Measurements from ENCODE around the gene CINP. TPM values are rescaled to one million over a fixed set of nuclear protein-coding genes. Genes with fewer than 3 reads are reported as not detected.
"Not testable (repeated sequence)": the region's sequence is repeated elsewhere in the genome, so short reads cannot be mapped to it uniquely, and the experiment has no call there.

CINP gene
- total and polyA plus RNA-seq, 9 donors, result 26.2 to 35.0 (median 30.9) TPM

- Histone ChIP-seq H3K9me3 (replicated peaks; ENCODE audit: control insufficient read depth, low read depth, low read length) (no peaks in the 10 kb centered on the region), H3K27me3 (ENCODE audit: control insufficient read depth, insufficient read depth, low read length) (no peaks in the 10 kb centered on the region), H3K4me1 (ENCODE audit: control insufficient read depth, insufficient read depth, low read length) (no peaks in the 10 kb centered on the region), H3K4me3 (ENCODE audit: low read length) (no peak overlapping the region), H3K27ac (ENCODE audit: low read length) (no peak overlapping the region), H3K36me3 (ENCODE audit: control insufficient read depth, insufficient read depth, low read length) (peaks cover 80% of the 10 kb centered on the region)
- no peak for DNase-seq
- WGBS (ENCODE audit: insufficient coverage), result 77% methylated on average over 4 of the region's 5 CpGs
Observed at GRCh38 chr14:102344485-102344884, 18.2 kb downstream of the CINP start.

GRCh38 chr14:102344084-102344483 is 18.6 kb downstream of the CINP start:
- Histone ChIP-seq H3K4me1 (ENCODE audit: control insufficient read depth, insufficient read depth, low read length) (no peaks in the 10 kb centered on the region), H3K27me3 (ENCODE audit: control insufficient read depth, insufficient read depth, low read length) (no peaks in the 10 kb centered on the region), H3K4me3 (ENCODE audit: low read length) (no peak overlapping the region), H3K36me3 (ENCODE audit: control insufficient read depth, insufficient read depth, low read length) (peaks cover 78% of the 10 kb centered on the region), H3K9me3 (replicated peaks; ENCODE audit: control insufficient read depth, low read depth, low read length) (no peaks in the 10 kb centered on the region), H3K27ac (ENCODE audit: low read length) (no peak overlapping the region)
- no peak for DNase-seq
- 93% methylated on average over 3 of the region's 7 CpGs for WGBS (ENCODE audit: insufficient coverage)

GRCh38 chr14:102342238-102342637 is 20.5 kb downstream of the CINP start:
- 86% methylated on average over 4 of the region's 5 CpGs for WGBS (ENCODE audit: insufficient coverage)
- no peak for DNase-seq
- H3K4me3 ChIP-seq (ENCODE audit: low read length), result no peak overlapping the region
- H3K27me3 ChIP-seq (ENCODE audit: control insufficient read depth, insufficient read depth, low read length), result no peaks in the 10 kb centered on the region
- no peaks in the 10 kb centered on the region for H3K9me3 ChIP-seq (replicated peaks; ENCODE audit: control insufficient read depth, low read depth, low read length)
- no peaks in the 10 kb centered on the region for H3K4me1 ChIP-seq (ENCODE audit: control insufficient read depth, insufficient read depth, low read length)
- H3K27ac ChIP-seq (ENCODE audit: low read length), result no peak overlapping the region
- H3K36me3 ChIP-seq (ENCODE audit: control insufficient read depth, insufficient read depth, low read length), result peaks cover 70% of the 10 kb centered on the region

GRCh38 chr14:102341566-102341965 is 21.1 kb downstream of the CINP start:
- peaks cover 64% of the 10 kb centered on the region for H3K36me3 ChIP-seq (ENCODE audit: control insufficient read depth, insufficient read depth, low read length)
- WGBS (ENCODE audit: insufficient coverage), result 89% methylated on average over 6 of the region's 8 CpGs

GRCh38 chr14:102338724-102339123 is 24.0 kb downstream of the CINP start:
- H3K4me1 ChIP-seq (ENCODE audit: control insufficient read depth, insufficient read depth, low read length), result no peaks in the 10 kb centered on the region
- H3K36me3 ChIP-seq (ENCODE audit: control insufficient read depth, insufficient read depth, low read length), result peaks cover 48% of the 10 kb centered on the region
- no peak overlapping the region for H3K4me3 ChIP-seq (ENCODE audit: low read length)
- no peaks in the 10 kb centered on the region for H3K27me3 ChIP-seq (ENCODE audit: control insufficient read depth, insufficient read depth, low read length)
- DNase-seq, result no peak
- no peak overlapping the region for H3K27ac ChIP-seq (ENCODE audit: low read length)
- H3K9me3 ChIP-seq (replicated peaks; ENCODE audit: control insufficient read depth, low read depth, low read length), result no peaks in the 10 kb centered on the region
- WGBS (ENCODE audit: insufficient coverage), result 86% methylated on average over 4 of the region's 9 CpGs

More at GRCh38 chr14:102341566-102341965, 21.1 kb downstream of the CINP start:
- no peaks in the 10 kb centered on the region for H3K4me1 ChIP-seq (ENCODE audit: control insufficient read depth, insufficient read depth, low read length)
- H3K4me3 ChIP-seq (ENCODE audit: low read length), result no peak overlapping the region
- H3K27ac ChIP-seq (ENCODE audit: low read length), result no peak overlapping the region
- H3K27me3 ChIP-seq (ENCODE audit: control insufficient read depth, insufficient read depth, low read length), result no peaks in the 10 kb centered on the region
- DNase-seq, result no peak
- no peaks in the 10 kb centered on the region for H3K9me3 ChIP-seq (replicated peaks; ENCODE audit: control insufficient read depth, low read depth, low read length)

- H3K4me3 ChIP-seq (ENCODE audit: low read length), result no peak overlapping the region
- no peaks in the 10 kb centered on the region for H3K9me3 ChIP-seq (replicated peaks; ENCODE audit: control insufficient read depth, low read depth, low read length)
- peaks cover 31% of the 10 kb centered on the region for H3K36me3 ChIP-seq (ENCODE audit: control insufficient read depth, insufficient read depth, low read length)
- H3K27me3 ChIP-seq (ENCODE audit: control insufficient read depth, insufficient read depth, low read length), result no peaks in the 10 kb centered on the region
- DNase-seq, result no peak
- H3K4me1 ChIP-seq (ENCODE audit: control insufficient read depth, insufficient read depth, low read length), result no peaks in the 10 kb centered on the region
- 91% methylated on average over 7 of the region's 7 CpGs for WGBS (ENCODE audit: insufficient coverage)
- H3K27ac ChIP-seq (ENCODE audit: low read length), result no peak overlapping the region
Observed at GRCh38 chr14:102335163-102335562, 27.5 kb downstream of the CINP start.

- H3K27me3 ChIP-seq (ENCODE audit: control insufficient read depth, insufficient read depth, low read length), result no peaks in the 10 kb centered on the region
- no peak for DNase-seq
- H3K36me3 ChIP-seq (ENCODE audit: control insufficient read depth, insufficient read depth, low read length), result peaks cover 25% of the 10 kb centered on the region
- WGBS (ENCODE audit: insufficient coverage), result 86% methylated on average over 10 of the region's 13 CpGs
- no peaks in the 10 kb centered on the region for H3K9me3 ChIP-seq (replicated peaks; ENCODE audit: control insufficient read depth, low read depth, low read length)
- no peak overlapping the region for H3K27ac ChIP-seq (ENCODE audit: low read length)
- no peak overlapping the region for H3K4me3 ChIP-seq (ENCODE audit: low read length)
- H3K4me1 ChIP-seq (ENCODE audit: control insufficient read depth, insufficient read depth, low read length), result no peaks in the 10 kb centered on the region
Observed at GRCh38 chr14:102333795-102334705, 28.6 kb downstream of the CINP start.

- Histone ChIP-seq H3K4me1 (ENCODE audit: control insufficient read depth, insufficient read depth, low read length) (no peaks in the 10 kb centered on the region), H3K27me3 (ENCODE audit: control insufficient read depth, insufficient read depth, low read length) (no peaks in the 10 kb centered on the region), H3K4me3 (ENCODE audit: low read length) (no peak overlapping the region), H3K9me3 (replicated peaks; ENCODE audit: control insufficient read depth, low read depth, low read length) (no peaks in the 10 kb centered on the region), H3K36me3 (ENCODE audit: control insufficient read depth, insufficient read depth, low read length) (peaks cover 20% of the 10 kb centered on the region), H3K27ac (ENCODE audit: low read length) (no peak overlapping the region)
- DNase-seq, result no peak
- WGBS (ENCODE audit: insufficient coverage), result 58% methylated on average over 6 of the region's 7 CpGs
Observed at GRCh38 chr14:102333390-102333789, 29.3 kb downstream of the CINP start.

GRCh38 chr14:102330806-102331205 is 31.9 kb downstream of the CINP start:
- no peak for DNase-seq
- no peak overlapping the region for H3K4me3 ChIP-seq (ENCODE audit: low read length)
- no peaks in the 10 kb centered on the region for H3K27me3 ChIP-seq (ENCODE audit: control insufficient read depth, insufficient read depth, low read length)
- peaks cover 26% of the 10 kb centered on the region for H3K36me3 ChIP-seq (ENCODE audit: control insufficient read depth, insufficient read depth, low read length)
- H3K9me3 ChIP-seq (replicated peaks; ENCODE audit: control insufficient read depth, low read depth, low read length), result no peaks in the 10 kb centered on the region
- WGBS (ENCODE audit: insufficient coverage), result 82% methylated on average over 3 of the region's 8 CpGs
- no peak overlapping the region for H3K27ac ChIP-seq (ENCODE audit: low read length)
- no peaks in the 10 kb centered on the region for H3K4me1 ChIP-seq (ENCODE audit: control insufficient read depth, insufficient read depth, low read length)

- peaks cover 23% of the 10 kb centered on the region for H3K36me3 ChIP-seq (ENCODE audit: control insufficient read depth, insufficient read depth, low read length)
- not testable (repeated sequence) for H3K27ac ChIP-seq (ENCODE audit: low read length); H3K9me3 ChIP-seq (replicated peaks; ENCODE audit: control insufficient read depth, low read depth, low read length); H3K4me3 ChIP-seq (ENCODE audit: low read length); DNase-seq; H3K4me1 ChIP-seq (ENCODE audit: control insufficient read depth, insufficient read depth, low read length); H3K27me3 ChIP-seq (ENCODE audit: control insufficient read depth, insufficient read depth, low read length)
- 90% methylated on average over 2 of the region's 6 CpGs for WGBS (ENCODE audit: insufficient coverage)
Observed at GRCh38 chr14:102329381-102329780, 33.3 kb downstream of the CINP start.

Data from muscle of leg (tissue), 11 donors.